Activated naive CD4-positive, alpha-beta T cell treated with anti-CD3 and anti-CD28 coated beads, Interleukin-2, amount 50 U/mL, for 24 hours (primary cell): Measurements from ENCODE around the gene DYNC2H1.
"Not testable (repeated sequence)": the region's sequence is repeated elsewhere in the genome, so short reads cannot be mapped to it uniquely, and the experiment has no call there.

Source experiments
- H3K27ac Mint-ChIP-seq: one replicate; pipeline ENCODE4 v1.8.0; 2021; ENCODE audit warnings: mild to moderate bottlenecking, mixed read lengths
- H3K27me3 Mint-ChIP-seq: one replicate; pipeline ENCODE4 v1.8.0; 2021; ENCODE audit warnings: mixed read lengths
- H3K36me3 Mint-ChIP-seq: one replicate; pipeline ENCODE4 v1.8.0; 2021; ENCODE audit warnings: mixed read lengths
- H3K4me1 Mint-ChIP-seq: one replicate; pipeline ENCODE4 v1.8.0; 2021; ENCODE audit warnings: mixed read lengths
- H3K4me3 Mint-ChIP-seq: one replicate; pipeline ENCODE4 v1.8.0; 2021; ENCODE audit warnings: mild to moderate bottlenecking, mixed read lengths
- H3K9me3 Mint-ChIP-seq: one replicate; pipeline ENCODE4 v1.8.0; 2021; ENCODE audit warnings: mixed read lengths

The DYNC2H1 gene

DNA sequence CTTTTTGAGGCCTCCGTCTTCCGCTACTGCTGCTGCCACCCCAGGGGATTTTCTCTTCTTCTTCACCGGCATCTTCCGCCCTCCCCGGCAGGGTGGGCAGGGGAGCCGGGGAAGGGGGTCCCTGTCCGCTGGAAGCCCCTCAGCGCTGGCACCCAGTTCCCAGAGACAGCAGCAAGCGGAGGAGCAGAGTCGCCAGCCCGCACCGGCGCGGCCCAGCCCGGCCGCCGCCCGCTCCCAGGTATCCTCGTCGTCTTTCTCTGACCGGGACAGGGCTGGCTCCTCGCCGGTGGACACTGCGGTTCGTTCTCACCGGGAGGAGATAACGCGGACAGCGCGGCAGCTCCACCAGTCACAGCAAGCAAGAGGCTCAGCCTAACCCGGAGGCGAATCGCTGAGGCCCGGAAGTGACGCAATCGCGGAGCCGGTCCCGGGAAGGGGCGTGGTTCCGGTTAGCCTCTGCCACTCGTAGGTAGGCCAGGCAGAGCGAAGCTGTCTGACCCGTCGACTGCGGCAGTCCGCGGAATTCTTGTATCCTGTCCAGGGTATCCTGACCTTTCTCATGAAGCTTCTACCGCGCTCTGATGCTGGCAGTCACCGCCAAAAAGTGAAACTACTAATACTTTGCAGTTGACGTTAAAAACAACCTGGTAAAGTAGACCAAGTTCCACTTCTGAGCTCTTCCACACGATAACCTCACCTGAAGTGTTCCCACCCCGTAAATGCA is 17.3 kb upstream of the DYNC2H1 start, which contains the start of gene DCUN1D5:
Gene DCUN1D5 (minus strand): TSS at position 360 of the 724 bp plus-strand sequence. CDS start 288 bp downstream, at position 72.
- peaks cover 15% of the 10 kb centered on the region for H3K27me3 Mint-ChIP-seq
- peaks cover 27% of the 10 kb centered on the region for H3K4me1 Mint-ChIP-seq
- peak within 1 kb of the TSS; percentile 84 for H3K27ac Mint-ChIP-seq
- peak within 1 kb of the TSS; percentile 85 for H3K4me3 Mint-ChIP-seq
- peaks cover 10% of the 10 kb centered on the region for H3K36me3 Mint-ChIP-seq
- no peaks in the 10 kb centered on the region for H3K9me3 Mint-ChIP-seq

DNA sequence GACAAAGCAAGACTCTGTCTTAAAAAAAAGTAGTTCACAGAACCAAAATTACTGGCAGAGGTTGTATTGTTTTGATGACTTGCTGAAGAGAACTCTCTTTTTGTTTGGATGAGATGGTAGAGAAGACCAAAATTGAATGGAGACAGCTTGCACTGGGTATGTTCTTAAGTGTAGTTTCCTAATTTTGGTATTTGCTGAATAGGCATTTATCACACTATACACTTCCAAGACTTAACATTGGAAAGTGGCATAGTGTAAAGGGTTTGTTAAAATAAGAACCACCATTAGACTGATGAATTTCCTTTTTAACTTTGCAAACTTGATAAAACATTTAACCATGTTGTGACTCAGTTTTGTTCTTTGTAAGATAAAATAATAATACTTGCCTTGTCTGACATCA is 11.9 kb upstream of the DYNC2H1 start:
- Mint-ChIP-seq H3K36me3 (no peaks in the 10 kb centered on the region), H3K27ac (no peak overlapping the region), H3K27me3 (peaks cover 36% of the 10 kb centered on the region), H3K4me1 (peaks cover 6% of the 10 kb centered on the region), H3K4me3 (no peak overlapping the region), H3K9me3 (no peaks in the 10 kb centered on the region)

DNA sequence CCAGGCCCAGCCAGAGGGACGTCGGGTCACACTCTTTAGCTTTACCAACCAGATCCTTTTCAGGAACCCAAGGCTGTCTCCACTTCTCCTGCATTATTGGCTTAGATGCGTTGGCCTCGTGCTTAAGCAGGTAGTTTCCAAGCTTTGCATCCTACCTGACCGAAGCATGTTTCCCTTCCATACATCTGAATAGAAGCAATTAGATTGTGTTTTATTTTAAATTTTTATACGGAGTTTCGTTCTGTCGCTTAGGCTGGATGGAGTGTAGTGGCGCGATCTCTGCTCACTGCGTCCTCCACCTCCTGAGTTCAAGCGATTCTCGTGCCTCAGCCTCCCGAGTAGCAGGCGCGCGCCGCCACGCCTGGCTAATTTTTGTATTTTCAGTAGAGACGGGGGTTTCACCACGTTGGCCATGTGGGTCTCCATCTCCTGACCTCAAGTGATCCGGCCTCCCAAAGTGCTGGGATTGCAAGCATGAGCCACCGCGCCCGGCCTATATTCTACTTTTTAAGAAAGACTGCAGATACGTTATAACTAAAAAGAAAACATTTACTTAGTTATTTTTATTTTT is 677 bp downstream of the DYNC2H1 start:
- no peaks in the 10 kb centered on the region for H3K36me3 Mint-ChIP-seq
- H3K27ac Mint-ChIP-seq = peak overlapping the region; percentile 73
- H3K27me3 Mint-ChIP-seq = no peaks in the 10 kb centered on the region
- peak overlapping the region; percentile 98 for H3K4me3 Mint-ChIP-seq
- no peaks in the 10 kb centered on the region for H3K9me3 Mint-ChIP-seq
- H3K4me1 Mint-ChIP-seq = peaks cover 13% of the 10 kb centered on the region

DNA sequence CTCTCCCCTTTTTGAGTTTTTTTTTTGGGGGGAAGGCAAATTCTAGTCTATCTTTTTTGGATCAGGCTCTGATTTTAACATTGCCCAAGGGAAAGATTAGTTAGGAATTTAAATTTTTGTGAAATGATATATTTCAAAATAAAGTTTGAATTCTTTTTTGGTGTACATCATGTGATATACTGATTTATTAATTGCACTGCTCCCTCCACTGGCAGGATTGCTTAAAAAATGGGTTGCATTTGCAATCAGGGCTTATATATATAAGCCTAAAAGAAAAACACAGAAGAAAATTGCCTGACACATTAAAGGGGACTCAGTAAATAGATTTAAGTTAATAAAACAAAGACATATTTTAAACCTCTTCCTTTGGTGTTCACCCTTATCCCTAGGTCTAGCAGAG is 1.2 kb downstream of the DYNC2H1 start:
- Mint-ChIP-seq H3K9me3 (no peaks in the 10 kb centered on the region), H3K4me1 (peaks cover 13% of the 10 kb centered on the region), H3K27ac (no peak overlapping the region), H3K27me3 (no peaks in the 10 kb centered on the region), H3K36me3 (no peaks in the 10 kb centered on the region), H3K4me3 (peak overlapping the region; percentile 98)

DNA sequence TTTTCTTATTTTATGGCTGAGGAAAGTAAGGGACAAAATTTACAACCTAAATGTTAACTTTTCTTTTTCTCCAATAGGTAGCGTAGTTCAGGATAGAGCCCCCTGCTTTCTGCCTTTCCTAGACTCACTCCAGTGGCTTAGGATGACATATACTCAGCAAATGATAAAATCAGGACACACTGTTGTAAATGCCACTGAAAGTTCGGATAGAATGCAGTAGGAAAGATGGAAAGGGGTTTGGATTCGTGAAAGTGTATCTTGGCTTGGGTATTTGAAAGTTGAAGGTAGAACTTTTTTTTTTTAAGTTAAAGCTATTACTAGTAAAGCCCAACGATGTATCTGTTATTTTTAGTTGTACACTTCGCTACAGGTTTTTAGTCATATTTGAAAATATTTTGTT is 2.2 kb downstream of the DYNC2H1 start:
- H3K9me3 Mint-ChIP-seq = no peaks in the 10 kb centered on the region

DNA sequence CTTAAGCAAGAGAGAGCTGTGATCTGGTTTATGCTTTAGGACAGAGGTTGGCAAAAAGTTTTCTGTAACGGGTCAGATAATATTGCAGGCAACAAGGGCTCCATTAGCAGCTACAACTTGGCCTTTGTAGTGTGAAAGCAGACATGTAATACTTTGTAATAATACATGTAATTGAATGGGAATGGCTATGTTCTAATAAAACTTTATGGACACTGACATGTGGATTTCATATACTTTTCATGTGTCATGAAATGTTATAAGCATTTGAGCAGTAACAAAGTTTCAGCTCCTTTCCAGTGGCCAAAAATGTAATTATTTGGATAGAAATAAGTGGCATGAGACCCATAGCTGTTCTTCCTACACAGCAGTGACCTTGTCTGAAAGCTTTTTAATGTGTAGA is 3.1 kb downstream of the DYNC2H1 start:
- Mint-ChIP-seq H3K36me3 (no peaks in the 10 kb centered on the region), H3K4me1 (peaks cover 13% of the 10 kb centered on the region), H3K27me3 (no peaks in the 10 kb centered on the region), H3K27ac (no peak overlapping the region), H3K4me3 (no peak overlapping the region), H3K9me3 (no peaks in the 10 kb centered on the region)

More for the DNA sequence above, 2.2 kb downstream of the DYNC2H1 start:
- Mint-ChIP-seq H3K4me3 (no peak overlapping the region), H3K36me3 (no peaks in the 10 kb centered on the region), H3K4me1 (peaks cover 13% of the 10 kb centered on the region), H3K27me3 (no peaks in the 10 kb centered on the region), H3K27ac (no peak overlapping the region)

DNA sequence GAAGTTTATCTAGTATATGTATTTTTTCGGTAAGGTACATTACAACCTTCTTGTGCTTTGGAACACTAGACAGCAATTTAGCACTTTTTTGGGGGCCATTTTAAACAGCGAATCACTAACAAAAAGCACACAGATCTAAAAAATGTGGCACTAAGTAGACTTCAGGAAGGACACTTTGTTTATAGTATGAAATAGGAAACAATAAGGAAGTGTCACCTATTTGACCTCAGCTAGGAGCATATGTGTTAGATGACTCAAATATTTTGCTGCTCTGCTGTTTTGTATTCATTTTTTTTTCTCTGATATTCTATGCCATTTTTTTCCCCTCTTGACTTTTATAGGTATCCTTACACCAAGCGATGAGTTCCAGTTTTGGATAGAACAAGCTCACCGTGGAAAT is 5.6 kb downstream of the DYNC2H1 start:
- no peaks in the 10 kb centered on the region for H3K9me3 Mint-ChIP-seq
- no peak overlapping the region for H3K27ac Mint-ChIP-seq
- H3K36me3 Mint-ChIP-seq = peaks cover 1% of the 10 kb centered on the region
- no peaks in the 10 kb centered on the region for H3K27me3 Mint-ChIP-seq
- H3K4me3 Mint-ChIP-seq = no peak overlapping the region
- peaks cover 3% of the 10 kb centered on the region for H3K4me1 Mint-ChIP-seq

DNA sequence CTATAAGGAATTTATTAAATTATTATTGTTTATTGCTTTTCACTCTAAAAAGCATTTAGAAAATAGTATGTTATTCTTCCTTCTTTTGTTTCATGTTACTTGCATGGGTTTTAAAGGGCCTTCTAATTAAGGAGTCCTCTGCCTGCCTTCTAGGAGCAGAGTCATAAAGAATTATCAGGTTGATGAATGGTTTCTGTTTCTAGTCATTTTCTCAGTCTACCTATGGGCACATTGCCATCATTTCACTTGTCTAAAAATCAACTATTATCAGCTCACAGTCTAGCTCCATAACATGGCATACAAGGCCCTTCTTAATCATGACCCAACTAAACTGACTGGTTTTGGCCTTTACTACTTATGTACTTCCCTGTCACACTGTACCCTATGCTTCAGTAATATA is 16.2 kb downstream of the DYNC2H1 start:
- Mint-ChIP-seq H3K27ac (no peak overlapping the region), H3K27me3 (no peaks in the 10 kb centered on the region), H3K36me3 (peaks cover 4% of the 10 kb centered on the region), H3K4me1 (no peaks in the 10 kb centered on the region), H3K9me3 (no peaks in the 10 kb centered on the region), H3K4me3 (no peak overlapping the region)

DNA sequence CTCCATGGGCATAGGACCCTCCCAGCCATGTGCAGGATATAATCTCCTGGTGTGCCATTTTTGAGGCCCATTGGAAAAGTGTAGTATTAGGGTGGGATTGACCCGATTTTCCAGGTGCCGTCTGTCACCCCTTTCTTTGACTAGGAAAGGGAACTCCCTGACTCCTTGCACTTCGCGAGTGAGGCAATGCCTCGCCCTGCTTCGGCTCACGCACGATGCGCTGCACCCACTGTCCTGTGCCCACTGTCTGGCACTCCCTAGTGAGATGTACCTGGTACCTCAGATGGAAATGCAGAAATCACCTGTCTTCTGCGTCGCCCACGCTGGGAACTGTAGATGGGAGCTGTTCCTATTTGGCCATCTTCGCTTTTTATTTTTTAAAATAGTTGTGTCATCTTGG is 32.8 kb downstream of the DYNC2H1 start:
- not testable (repeated sequence) for H3K36me3 Mint-ChIP-seq, H3K9me3 Mint-ChIP-seq, H3K4me1 Mint-ChIP-seq, H3K4me3 Mint-ChIP-seq, H3K27ac Mint-ChIP-seq, H3K27me3 Mint-ChIP-seq

DNA sequence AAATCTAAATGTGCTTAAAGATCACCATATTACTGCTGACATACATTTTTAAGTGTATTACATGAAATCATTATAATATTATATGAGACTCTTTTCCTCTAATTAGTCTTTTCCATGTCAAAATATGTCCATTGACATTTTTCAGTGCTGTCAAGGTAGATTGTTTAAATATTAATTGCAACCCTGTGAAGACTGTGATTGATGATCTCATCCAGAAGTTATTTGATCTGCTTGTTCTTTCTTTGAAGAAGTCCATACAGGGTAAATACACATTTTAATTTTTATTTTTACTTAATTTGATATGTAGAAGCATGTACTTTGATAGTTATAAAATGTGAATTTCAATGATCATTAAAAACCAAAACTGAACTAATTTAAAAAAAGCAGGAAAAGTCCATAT is 38.4 kb downstream of the DYNC2H1 start:
- no peak overlapping the region for H3K27ac Mint-ChIP-seq
- no peaks in the 10 kb centered on the region for H3K36me3 Mint-ChIP-seq
- H3K9me3 Mint-ChIP-seq = no peaks in the 10 kb centered on the region
- H3K27me3 Mint-ChIP-seq = no peaks in the 10 kb centered on the region
- no peaks in the 10 kb centered on the region for H3K4me1 Mint-ChIP-seq
- no peak overlapping the region for H3K4me3 Mint-ChIP-seq

DNA sequence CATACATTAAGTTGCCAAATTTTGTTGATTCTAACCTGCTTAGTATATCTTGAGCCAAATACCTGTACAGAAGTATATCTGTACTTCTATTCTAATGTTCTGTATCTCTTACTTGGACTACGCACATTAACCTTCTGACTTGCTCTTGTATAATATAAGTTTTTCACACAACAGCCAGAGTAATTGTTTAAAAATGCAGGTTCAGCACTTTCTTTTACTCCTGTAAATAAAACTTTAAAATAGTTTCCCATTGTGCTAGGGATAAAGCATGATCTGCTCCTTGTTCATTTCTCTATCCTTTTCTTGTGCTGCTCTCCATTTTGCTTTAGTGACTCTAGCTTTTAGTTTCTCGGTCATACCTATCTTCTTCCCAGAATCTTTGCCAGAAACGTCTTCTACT is 48.3 kb downstream of the DYNC2H1 start:
- Mint-ChIP-seq H3K36me3 (peaks cover 2% of the 10 kb centered on the region), H3K4me1 (no peaks in the 10 kb centered on the region), H3K27ac (no peak overlapping the region), H3K27me3 (no peaks in the 10 kb centered on the region), H3K9me3 (no peaks in the 10 kb centered on the region), H3K4me3 (no peak overlapping the region)

DNA sequence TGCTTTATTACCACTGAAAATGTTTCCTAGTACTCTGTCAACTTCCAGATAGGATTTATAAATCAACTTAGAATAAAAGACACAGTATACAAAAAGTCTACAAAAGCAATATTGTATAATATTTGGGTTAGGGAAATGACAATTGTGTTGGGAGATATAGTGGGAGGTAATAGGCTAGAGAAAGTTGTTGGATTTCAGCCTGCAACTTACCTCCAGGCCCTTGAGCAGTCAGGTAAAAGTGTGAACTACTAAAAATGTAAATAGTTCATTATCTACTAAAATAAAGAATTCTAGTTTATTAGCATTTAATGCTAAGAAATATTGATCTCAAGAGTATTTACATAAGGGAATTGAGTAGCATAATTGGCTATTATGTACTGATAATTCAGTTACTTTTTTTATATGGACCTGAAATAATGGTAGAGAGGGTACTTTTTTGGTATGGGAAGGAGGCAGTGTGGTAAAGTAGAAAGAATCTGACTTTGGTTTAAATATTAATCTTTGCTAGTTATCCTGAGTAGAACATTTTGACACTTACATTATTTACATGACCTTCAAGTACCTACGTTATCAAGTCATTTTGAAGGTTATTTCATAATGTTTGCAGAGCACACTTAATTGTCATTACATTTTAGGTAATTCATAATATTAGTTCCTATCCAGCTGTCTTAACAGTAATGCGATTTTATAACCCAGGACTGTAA is 55.0 kb downstream of the DYNC2H1 start:
- H3K4me1 Mint-ChIP-seq = no peaks in the 10 kb centered on the region
- H3K36me3 Mint-ChIP-seq = no peaks in the 10 kb centered on the region
- H3K9me3 Mint-ChIP-seq = no peaks in the 10 kb centered on the region
- no peak overlapping the region for H3K4me3 Mint-ChIP-seq
- no peaks in the 10 kb centered on the region for H3K27me3 Mint-ChIP-seq
- H3K27ac Mint-ChIP-seq = no peak overlapping the region

DNA sequence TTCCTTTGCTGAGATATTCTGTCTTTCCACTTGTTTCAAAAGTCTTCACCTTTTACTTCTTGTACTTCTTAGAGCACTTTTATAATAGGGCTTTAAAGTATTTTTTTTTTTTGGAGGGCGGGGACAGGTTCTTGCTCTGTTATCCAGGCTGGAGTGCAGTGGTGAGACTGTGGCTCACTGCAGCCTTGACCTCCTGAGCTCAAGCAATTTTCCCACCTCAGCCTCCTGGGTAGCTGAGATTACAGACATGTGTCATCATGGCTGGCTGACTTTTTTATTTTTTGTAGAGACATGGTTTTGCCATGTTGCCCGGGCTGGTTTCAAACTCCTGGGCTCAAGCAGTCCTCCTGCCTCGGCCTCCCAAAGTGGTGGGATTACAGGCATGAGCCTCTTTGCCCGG is 57.9 kb downstream of the DYNC2H1 start:
- no peaks in the 10 kb centered on the region for H3K9me3 Mint-ChIP-seq
- no peaks in the 10 kb centered on the region for H3K4me1 Mint-ChIP-seq
- no peaks in the 10 kb centered on the region for H3K36me3 Mint-ChIP-seq
- H3K27ac Mint-ChIP-seq = no peak overlapping the region
- H3K27me3 Mint-ChIP-seq = no peaks in the 10 kb centered on the region
- H3K4me3 Mint-ChIP-seq = no peak overlapping the region

DNA sequence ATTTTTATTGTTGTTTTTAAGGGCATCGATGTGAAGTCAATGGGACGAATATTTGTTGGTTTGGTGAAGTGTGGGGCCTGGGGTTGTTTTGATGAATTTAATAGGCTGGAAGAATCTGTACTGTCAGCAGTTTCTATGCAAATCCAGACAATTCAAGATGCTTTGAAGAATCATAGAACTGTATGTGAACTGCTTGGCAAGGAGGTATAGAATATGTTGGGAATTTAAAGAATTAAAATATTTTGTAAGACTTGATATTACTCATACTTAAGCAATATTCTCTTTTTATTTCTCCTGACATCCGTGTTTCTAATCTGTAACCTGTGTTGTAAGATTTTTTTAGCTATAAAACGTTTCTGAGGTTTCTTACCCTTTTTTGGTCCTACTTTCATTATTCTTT is 61.6 kb downstream of the DYNC2H1 start:
- Mint-ChIP-seq H3K4me1 (no peaks in the 10 kb centered on the region), H3K27ac (no peak overlapping the region), H3K9me3 (no peaks in the 10 kb centered on the region), H3K27me3 (no peaks in the 10 kb centered on the region), H3K4me3 (no peak overlapping the region), H3K36me3 (no peaks in the 10 kb centered on the region)

DNA sequence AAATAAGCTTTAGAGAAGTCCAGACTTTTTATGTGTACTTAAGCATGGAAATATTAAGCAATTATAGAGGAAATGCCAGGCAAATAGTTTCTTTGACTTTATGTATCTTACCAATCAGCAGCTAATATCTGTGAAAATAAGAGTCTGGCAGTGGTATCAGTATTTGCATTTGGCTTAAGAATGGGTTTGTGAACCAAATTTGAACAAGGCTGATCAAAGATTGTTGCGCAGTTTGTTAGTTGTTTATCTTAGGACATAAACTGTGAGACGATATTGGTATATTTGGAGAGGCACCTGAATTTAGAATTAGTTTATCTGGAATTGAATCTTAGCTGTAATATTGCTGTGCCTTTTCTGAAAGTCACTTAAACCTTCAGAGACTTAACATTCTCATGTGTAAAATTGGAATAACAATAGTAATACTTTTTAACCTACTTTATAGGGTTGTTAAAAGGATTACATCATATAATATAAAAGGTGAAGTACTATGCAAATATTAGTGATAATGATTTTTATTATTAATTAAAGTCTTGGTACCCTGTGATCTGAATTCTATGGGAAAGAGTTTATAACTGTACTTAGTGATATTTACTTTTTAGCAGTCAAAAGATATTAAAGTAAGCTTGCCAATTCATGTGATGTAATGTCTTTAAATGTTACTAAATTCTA is 66.4 kb downstream of the DYNC2H1 start:
- no peak overlapping the region for H3K27ac Mint-ChIP-seq
- H3K4me3 Mint-ChIP-seq = no peak overlapping the region
- H3K36me3 Mint-ChIP-seq = no peaks in the 10 kb centered on the region
- H3K27me3 Mint-ChIP-seq = no peaks in the 10 kb centered on the region
- no peaks in the 10 kb centered on the region for H3K9me3 Mint-ChIP-seq
- H3K4me1 Mint-ChIP-seq = no peaks in the 10 kb centered on the region
